Duodenal mucosa (tissue), 2 donors: ENCODE measurements around the gene ANTXR1.

ENCODE experiments used
- H3K27ac ChIP-seq: one replicate; pipeline ENCODE4 v1.7.0; 2013; ENCODE audit warnings: low read depth, low read length
- H3K27me3 ChIP-seq, 2 donors: one replicate each; pipeline ENCODE4 v1.7.0; 2013; ENCODE audit warnings: low read length in 2 of 2, control low read depth in 1 of 2; ENCODE audit not compliant: insufficient read depth in 2 of 2, control insufficient read depth in 1 of 2
- H3K36me3 ChIP-seq, 2 donors: one replicate each; pipeline ENCODE4 v1.7.0; 2013; ENCODE audit warnings: low read length in 2 of 2, control low read depth in 1 of 2; ENCODE audit not compliant: insufficient read depth in 2 of 2, control insufficient read depth in 1 of 2
- H3K4me1 ChIP-seq, 2 donors: one replicate each; pipeline ENCODE4 v1.7.0; 2013; ENCODE audit warnings: low read length in 2 of 2, control low read depth in 1 of 2; ENCODE audit not compliant: insufficient read depth in 2 of 2, control insufficient read depth in 1 of 2
- H3K4me3 ChIP-seq, 2 donors: one replicate each; pipeline ENCODE4 v1.7.0; 2013; ENCODE audit warnings: low read length in 2 of 2, low read depth in 1 of 2
- H3K9ac ChIP-seq, 2 donors: one replicate each; pipeline ENCODE4 v1.7.0; 2013; ENCODE audit warnings: low read length in 2 of 2, low read depth in 1 of 2
- H3K9me3 ChIP-seq, 2 donors: one replicate each; pipeline ENCODE4 v1.7.0; 2013; ENCODE audit warnings: low read length in 2 of 2, control low read depth in 1 of 2; ENCODE audit not compliant: control insufficient read depth in 1 of 2

ANTXR1 gene

DNA sequence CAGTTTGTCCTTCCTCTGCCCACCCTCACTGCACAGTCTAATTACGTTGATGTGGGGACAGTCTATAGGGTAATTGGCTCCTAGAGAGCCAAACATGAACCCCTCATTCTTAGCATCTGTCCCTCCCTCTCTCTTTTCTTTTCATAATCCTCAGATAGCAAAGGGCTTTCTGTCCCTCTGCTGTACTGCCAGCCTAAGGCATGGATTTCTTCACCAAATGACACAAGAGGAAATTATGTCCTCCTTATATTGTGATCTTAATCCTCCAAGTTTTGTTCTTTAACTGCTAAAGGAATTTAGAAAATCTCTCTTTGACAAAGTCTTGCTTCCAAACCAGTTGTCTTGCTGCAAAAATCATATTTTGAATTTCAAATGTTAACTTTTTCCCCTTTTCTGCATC, 18.5 kb downstream of the ANTXR1 start:
- Histone ChIP-seq H3K36me3 (no peaks in the 10 kb centered on the region), H3K27me3 (peaks cover 0 to 4% of the 10 kb centered on the region in 2 donors), H3K9me3 (no peaks in the 10 kb centered on the region), H3K27ac (no peak overlapping the region), H3K4me1 (no peaks in the 10 kb centered on the region), H3K9ac (no peak overlapping the region), H3K4me3 (no peak overlapping the region)

DNA sequence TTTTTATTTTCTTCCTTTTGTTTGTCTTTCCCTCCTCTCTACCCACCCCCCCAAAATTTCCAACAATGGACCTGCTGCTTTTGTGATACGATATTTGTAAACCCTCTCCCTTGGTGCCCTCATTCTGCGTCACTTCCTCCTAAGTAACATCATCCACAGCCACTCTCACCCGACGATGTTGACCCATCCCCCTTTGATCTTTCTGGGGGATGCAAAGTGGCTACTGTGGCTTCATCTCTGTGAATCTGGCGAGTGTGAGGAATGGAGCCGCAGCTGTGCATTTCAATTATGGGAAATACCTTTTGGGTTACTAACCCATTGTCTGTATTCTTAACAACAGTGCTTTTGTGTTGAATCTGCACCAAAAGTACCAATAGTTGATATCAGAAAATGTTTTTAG, 19.4 kb downstream of the ANTXR1 start:
- Histone ChIP-seq H3K9me3 (no peaks in the 10 kb centered on the region), H3K4me3 (no peak overlapping the region), H3K9ac (no peak overlapping the region), H3K36me3 (no peaks in the 10 kb centered on the region), H3K27ac (no peak overlapping the region), H3K27me3 (peaks cover 0 to under 1% of the 10 kb centered on the region in 2 donors), H3K4me1 (no peaks in the 10 kb centered on the region)

DNA sequence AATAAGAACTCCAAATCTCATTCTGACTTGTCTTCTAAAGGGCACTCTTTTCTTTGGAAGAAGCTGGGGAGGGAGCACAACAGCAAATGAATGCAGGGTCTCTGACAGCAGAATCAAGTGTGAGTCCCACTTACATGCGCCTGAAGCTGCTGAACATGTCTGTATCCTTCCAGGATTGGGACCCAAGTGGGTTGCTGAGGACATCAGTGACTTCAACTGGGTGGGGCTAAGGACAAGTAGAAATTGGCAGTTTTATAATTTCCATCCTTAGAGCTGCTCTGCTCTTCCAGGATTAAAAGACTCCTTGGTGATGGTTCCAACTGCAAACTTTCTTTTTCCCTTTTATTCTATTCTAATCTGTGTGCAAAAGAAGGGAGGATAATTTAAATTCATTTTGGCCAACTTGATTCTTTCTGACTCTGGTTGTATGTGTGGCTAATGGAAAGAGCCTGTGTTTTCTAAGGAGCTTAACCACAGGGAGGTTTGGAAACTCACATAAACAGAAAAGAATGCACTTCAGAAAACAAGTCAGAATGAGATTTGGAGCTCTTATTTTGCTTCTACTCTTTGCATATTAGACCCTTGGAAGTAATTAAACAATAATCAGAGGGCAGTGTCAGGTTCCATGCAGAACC, 20.6 kb downstream of the ANTXR1 start:
- no peak overlapping the region for H3K27ac ChIP-seq
- no peaks in the 10 kb centered on the region for H3K9me3 ChIP-seq
- H3K4me1 ChIP-seq, result no peaks in the 10 kb centered on the region
- H3K27me3 ChIP-seq, result no peaks in the 10 kb centered on the region
- H3K36me3 ChIP-seq, result no peaks in the 10 kb centered on the region
- H3K9ac ChIP-seq, result no peak overlapping the region
- no peak overlapping the region for H3K4me3 ChIP-seq

DNA sequence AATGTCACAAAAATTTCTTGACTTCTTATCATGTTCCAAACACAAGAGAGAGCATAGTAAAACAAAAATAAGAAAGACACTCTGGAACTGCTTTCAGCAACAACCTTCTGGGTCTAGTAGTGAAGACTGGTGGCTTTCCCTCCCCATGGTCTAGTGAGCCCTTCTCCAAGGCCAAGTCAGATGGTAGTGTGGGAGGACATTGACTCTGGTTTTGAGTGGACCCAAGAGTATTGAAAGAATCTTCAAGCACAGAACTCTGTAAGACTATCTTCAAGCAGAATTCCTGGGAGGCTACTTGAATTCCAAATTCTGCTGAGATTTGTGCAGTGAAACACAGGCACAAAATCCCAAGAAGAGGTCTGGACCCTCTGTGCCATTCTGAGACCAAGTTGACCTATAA, 21.1 kb downstream of the ANTXR1 start:
- Histone ChIP-seq H3K9ac (no peak overlapping the region), H3K9me3 (no peaks in the 10 kb centered on the region), H3K4me1 (no peaks in the 10 kb centered on the region), H3K4me3 (no peak overlapping the region), H3K27me3 (no peaks in the 10 kb centered on the region), H3K27ac (no peak overlapping the region), H3K36me3 (no peaks in the 10 kb centered on the region)

DNA sequence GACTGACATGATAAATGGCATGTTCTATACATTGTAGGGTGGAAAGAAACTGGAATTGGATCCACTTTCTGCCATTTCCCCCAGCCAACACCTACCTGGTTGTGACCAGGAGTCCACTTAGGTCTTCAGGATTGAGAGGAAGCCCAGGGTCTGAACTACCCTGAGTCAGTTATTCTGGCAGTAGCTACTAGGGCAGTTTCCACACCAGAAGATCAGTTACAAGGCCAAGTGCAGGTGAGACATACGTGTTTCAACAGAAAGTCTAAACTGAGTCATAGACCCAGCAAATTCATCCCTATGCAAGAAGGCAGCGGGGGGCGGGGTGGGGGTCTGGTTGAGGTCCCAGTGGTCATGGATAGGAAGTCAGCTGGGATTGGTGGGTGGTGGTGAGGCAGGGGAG, 21.9 kb downstream of the ANTXR1 start:
- Histone ChIP-seq H3K27me3 (no peaks in the 10 kb centered on the region), H3K4me3 (no peak overlapping the region), H3K27ac (no peak overlapping the region), H3K36me3 (no peaks in the 10 kb centered on the region), H3K9me3 (no peaks in the 10 kb centered on the region), H3K4me1 (no peaks in the 10 kb centered on the region), H3K9ac (no peak overlapping the region)

DNA sequence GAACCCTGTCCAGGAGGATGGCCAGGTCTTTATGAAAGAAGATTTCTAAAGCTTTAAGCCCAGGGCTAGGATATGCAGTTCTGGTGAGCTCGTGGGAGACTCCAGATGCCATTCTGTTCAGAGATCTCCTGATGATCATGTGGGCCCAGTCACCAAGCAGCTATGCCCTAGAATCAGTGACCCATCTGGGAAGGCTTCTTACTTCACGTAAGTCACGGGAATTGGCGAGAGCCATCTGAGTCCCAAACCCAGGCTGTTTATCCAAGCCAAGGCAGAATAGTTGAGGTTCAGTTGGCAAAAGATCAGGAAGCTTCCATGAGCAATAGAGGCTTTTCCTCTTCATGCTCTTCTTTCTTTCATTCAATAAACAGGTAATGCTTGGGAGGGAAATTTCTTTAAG, 23.9 kb downstream of the ANTXR1 start:
- H3K4me3 ChIP-seq, result no peak overlapping the region
- H3K9ac ChIP-seq, result no peak overlapping the region
- no peaks in the 10 kb centered on the region for H3K9me3 ChIP-seq
- no peak overlapping the region for H3K27ac ChIP-seq
- H3K27me3 ChIP-seq, result no peaks in the 10 kb centered on the region
- no peaks in the 10 kb centered on the region for H3K36me3 ChIP-seq
- H3K4me1 ChIP-seq, result no peaks in the 10 kb centered on the region

DNA sequence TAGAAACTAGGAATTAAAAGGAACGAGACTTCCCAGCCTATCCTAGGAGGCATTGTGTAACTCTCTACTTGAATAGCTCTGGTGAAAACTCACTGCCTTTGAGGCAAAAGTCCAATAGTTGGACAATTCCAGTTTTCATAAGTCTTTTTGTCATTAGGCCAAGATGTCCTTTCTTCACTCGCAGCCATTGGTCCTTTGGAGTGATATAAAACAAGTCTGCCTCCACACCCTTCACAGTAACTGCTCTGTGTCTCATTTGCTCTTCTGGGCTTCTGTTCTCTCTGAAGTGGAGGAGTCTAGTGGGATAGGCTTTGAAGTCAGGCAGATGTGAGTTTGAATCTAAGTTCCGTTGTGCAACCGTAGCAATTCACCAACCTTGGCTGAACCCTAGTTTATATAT, 28.2 kb downstream of the ANTXR1 start:
- no peaks in the 10 kb centered on the region for H3K9me3 ChIP-seq
- H3K27ac ChIP-seq, result no peak overlapping the region
- H3K4me3 ChIP-seq, result no peak overlapping the region

DNA sequence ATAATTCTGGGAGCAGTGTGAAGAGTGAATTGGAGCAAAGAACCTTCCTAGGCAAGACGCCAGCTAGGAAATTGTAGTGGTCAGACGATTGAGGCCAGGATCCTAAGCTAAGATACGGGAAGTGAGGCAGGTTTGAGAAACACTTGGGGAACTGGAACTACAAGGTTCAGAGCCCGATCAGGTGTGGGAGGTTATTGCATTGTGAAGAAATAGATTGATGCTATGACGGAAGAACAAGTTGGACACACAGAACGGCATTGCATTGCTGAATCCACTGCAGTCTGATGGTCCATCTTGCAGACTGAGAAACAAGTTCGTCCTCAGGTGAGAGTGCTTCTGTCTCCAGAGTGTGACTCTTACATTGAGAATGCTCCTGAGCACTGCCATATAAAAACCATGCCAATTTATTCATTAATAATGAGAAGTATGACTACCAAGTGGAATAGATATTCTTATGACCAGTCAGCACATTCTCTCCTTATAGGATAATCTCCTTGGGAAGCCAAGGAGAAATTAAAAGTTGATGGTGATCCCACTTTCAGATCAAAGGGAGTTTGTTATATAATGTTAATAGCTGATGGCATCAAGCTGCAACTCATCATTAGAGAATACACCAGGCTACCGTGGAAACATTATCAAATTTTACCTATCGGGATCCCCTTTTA, 30.9 kb downstream of the ANTXR1 start:
- no peaks in the 10 kb centered on the region for H3K9me3 ChIP-seq
- H3K36me3 ChIP-seq, result no peaks in the 10 kb centered on the region
- H3K27me3 ChIP-seq, result no peaks in the 10 kb centered on the region
- no peaks in the 10 kb centered on the region for H3K4me1 ChIP-seq
- H3K9ac ChIP-seq, result no peak overlapping the region
- no peak overlapping the region for H3K27ac ChIP-seq
- no peak overlapping the region for H3K4me3 ChIP-seq

More for the DNA sequence above, 28.2 kb downstream of the ANTXR1 start:
- H3K9ac ChIP-seq, result no peak overlapping the region
- no peaks in the 10 kb centered on the region for H3K36me3 ChIP-seq
- H3K27me3 ChIP-seq, result no peaks in the 10 kb centered on the region
- no peaks in the 10 kb centered on the region for H3K4me1 ChIP-seq

DNA sequence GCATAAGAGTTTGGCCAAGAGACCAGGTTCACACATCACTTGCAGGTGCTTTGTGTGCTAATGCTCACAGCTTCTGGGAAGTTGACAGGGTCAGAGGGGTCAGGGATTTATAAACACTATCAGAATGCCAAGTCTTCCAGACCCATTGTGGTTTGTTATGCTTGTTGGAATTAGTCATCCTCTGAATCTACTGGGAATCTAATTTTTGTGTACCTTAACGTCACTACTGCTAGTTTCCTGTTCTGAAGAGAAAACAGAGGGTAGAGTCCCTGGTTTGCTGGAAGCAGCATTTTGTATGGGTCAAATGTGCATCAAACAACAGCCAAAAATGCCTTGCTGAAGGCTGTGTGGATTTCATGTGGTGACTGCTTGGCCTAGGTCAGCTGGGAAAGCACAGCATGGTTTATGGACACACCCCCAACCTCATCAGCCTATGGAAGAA, 33.3 kb downstream of the ANTXR1 start:
- Histone ChIP-seq H3K27ac (no peak overlapping the region), H3K4me1 (no peaks in the 10 kb centered on the region), H3K9me3 (no peaks in the 10 kb centered on the region)

DNA sequence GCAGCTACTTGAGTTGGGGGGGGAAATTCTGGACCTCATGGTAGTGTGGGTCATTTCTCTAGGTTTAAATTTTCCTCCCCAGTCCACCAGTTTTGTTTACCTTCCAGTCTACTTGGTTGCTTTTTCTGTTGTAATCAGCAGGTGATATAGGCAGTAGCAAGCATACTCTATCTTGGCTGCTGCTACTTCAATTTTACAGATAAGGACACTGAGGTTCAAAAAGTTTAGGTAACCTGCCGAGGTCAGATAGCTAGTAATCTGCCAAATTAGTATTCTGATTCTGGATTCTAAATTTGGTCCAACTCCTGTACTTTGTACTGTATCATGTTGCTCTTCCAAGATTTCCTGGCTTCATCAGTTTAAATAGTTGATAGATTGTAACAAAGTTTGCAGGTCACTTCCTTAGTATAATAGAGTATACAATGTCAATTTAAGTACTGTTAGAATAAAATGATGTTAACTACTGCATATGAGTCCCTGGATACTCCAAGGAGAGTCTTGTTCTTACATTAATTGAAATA, 34.7 kb downstream of the ANTXR1 start:
- Histone ChIP-seq H3K9me3 (no peaks in the 10 kb centered on the region), H3K9ac (no peak overlapping the region), H3K36me3 (no peaks in the 10 kb centered on the region), H3K27me3 (no peaks in the 10 kb centered on the region), H3K27ac (no peak overlapping the region), H3K4me1 (no peaks in the 10 kb centered on the region), H3K4me3 (no peak overlapping the region)

More for the DNA sequence above, 33.3 kb downstream of the ANTXR1 start:
- no peaks in the 10 kb centered on the region for H3K36me3 ChIP-seq
- H3K4me3 ChIP-seq, result no peak overlapping the region
- H3K27me3 ChIP-seq, result no peaks in the 10 kb centered on the region
- no peak overlapping the region for H3K9ac ChIP-seq
